ENCODE measurements around the gene ARHGAP22. TPM values are rescaled to one million over a fixed set of nuclear protein-coding genes. Genes with fewer than 3 reads are reported as not detected.

The ARHGAP22 gene
- total RNA-seq, 1 donor from 2014 or later, result 1.0 TPM

DNA sequence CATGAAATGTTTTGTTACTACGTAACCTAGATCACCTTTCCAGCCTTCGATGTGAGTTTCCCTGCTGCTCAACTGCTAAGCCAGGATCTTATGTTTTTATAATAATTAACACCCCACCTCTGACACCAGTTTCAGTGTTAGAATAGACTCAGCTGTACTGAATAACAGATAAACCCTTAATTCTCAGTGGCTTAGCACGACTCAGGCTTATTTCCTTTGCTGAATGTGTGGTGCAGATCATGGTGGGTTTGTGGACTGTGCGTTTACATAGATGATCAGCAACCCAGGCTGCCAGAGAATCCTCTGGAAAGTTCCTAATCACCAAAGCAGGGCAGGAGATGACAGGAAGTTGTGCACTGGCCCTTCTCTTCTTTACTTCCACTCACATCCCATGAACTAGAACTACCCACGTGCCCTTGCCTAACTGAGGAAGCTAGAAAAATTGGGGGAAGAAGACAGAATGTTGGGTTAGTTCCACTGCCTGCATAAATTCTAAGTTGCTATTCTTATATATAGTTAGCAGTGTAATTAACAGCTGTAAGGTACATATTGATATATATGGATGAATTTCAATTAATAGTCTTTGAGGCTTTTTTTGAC, 186.6 kb downstream of the ARHGAP22 start:
- peaks cover 0 to under 1% (median 0%) of the 10 kb centered on the region in 3 donors for H3K36me3 ChIP-seq (ENCODE audit: control insufficient read depth in 3 of 3, insufficient read depth in 3 of 3, low read length in 3 of 3)
- no peaks in the 10 kb centered on the region for H3K27me3 ChIP-seq (ENCODE audit: control insufficient read depth in 3 of 3, insufficient read depth in 3 of 3, low read length in 3 of 3)
- H3K4me3 ChIP-seq (ENCODE audit: low read length in 3 of 3), result no peak overlapping the region
- H3K9ac ChIP-seq (ENCODE audit: low read depth in 1 of 3, low read length in 3 of 3), result no peak overlapping the region
- H3K4me1 ChIP-seq (ENCODE audit: control insufficient read depth in 3 of 3, insufficient read depth in 3 of 3, low read length in 3 of 3), result no peaks in the 10 kb centered on the region
- no peak overlapping the region for H3K27ac ChIP-seq (ENCODE audit: low read depth, low read length)
- no peaks in the 10 kb centered on the region for H3K9me3 ChIP-seq (ENCODE audit: control insufficient read depth in 3 of 3, low read length in 3 of 3)

GRCh38 chr10:48417374-48417773, 187.5 kb downstream of the ARHGAP22 start:
- Histone ChIP-seq H3K27me3 (ENCODE audit: control insufficient read depth in 3 of 3, insufficient read depth in 3 of 3, low read length in 3 of 3) (no peaks in the 10 kb centered on the region), H3K27ac (ENCODE audit: low read depth, low read length) (no peak overlapping the region), H3K9me3 (ENCODE audit: control insufficient read depth in 3 of 3, low read length in 3 of 3) (no peaks in the 10 kb centered on the region), H3K9ac (ENCODE audit: low read depth in 1 of 3, low read length in 3 of 3) (no peak overlapping the region), H3K4me1 (ENCODE audit: control insufficient read depth in 3 of 3, insufficient read depth in 3 of 3, low read length in 3 of 3) (no peaks in the 10 kb centered on the region), H3K36me3 (ENCODE audit: control insufficient read depth in 3 of 3, insufficient read depth in 3 of 3, low read length in 3 of 3) (peaks cover 0 to 8% (median 6%) of the 10 kb centered on the region in 3 donors), H3K4me3 (ENCODE audit: low read length in 3 of 3) (no peak overlapping the region)

GRCh38 chr10:48416584-48417232, 188.2 kb downstream of the ARHGAP22 start:
- Histone ChIP-seq H3K9ac (ENCODE audit: low read depth in 1 of 3, low read length in 3 of 3) (no peak overlapping the region), H3K27ac (ENCODE audit: low read depth, low read length) (no peak overlapping the region), H3K4me3 (ENCODE audit: low read length in 3 of 3) (no peak overlapping the region), H3K4me1 (ENCODE audit: control insufficient read depth in 3 of 3, insufficient read depth in 3 of 3, low read length in 3 of 3) (no peaks in the 10 kb centered on the region), H3K36me3 (ENCODE audit: control insufficient read depth in 3 of 3, insufficient read depth in 3 of 3, low read length in 3 of 3) (peaks cover 0 to 8% (median 7%) of the 10 kb centered on the region in 3 donors), H3K27me3 (ENCODE audit: control insufficient read depth in 3 of 3, insufficient read depth in 3 of 3, low read length in 3 of 3) (no peaks in the 10 kb centered on the region), H3K9me3 (ENCODE audit: control insufficient read depth in 3 of 3, low read length in 3 of 3) (no peaks in the 10 kb centered on the region)

DNA sequence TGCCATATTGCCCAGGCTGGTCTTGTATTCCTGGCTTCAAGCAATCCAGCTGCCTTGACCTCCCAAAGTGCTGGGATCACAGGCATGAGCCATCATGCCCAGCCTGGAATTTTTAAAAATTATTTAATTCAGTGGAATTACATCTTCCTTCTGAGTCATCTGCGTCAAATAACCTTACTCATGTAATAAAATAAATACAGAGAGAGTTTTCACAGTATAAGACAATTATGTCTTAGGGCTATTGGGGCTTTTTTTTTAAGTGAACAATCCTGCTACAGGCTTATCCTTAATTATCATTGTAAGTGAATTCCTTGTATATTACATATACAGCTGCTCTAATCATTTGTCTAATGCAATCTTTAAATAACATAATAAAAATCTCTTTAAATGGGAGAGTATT, 190.1 kb downstream of the ARHGAP22 start:
- no peaks in the 10 kb centered on the region for H3K4me1 ChIP-seq (ENCODE audit: control insufficient read depth in 3 of 3, insufficient read depth in 3 of 3, low read length in 3 of 3)
- peaks cover 3 to 20% (median 12%) of the 10 kb centered on the region in 3 donors for H3K36me3 ChIP-seq (ENCODE audit: control insufficient read depth in 3 of 3, insufficient read depth in 3 of 3, low read length in 3 of 3)
- no peaks in the 10 kb centered on the region for H3K9me3 ChIP-seq (ENCODE audit: control insufficient read depth in 3 of 3, low read length in 3 of 3)
- no peaks in the 10 kb centered on the region for H3K27me3 ChIP-seq (ENCODE audit: control insufficient read depth in 3 of 3, insufficient read depth in 3 of 3, low read length in 3 of 3)
- no peak overlapping the region for H3K4me3 ChIP-seq (ENCODE audit: low read length in 3 of 3)
- H3K27ac ChIP-seq (ENCODE audit: low read depth, low read length), result no peak overlapping the region
- H3K9ac ChIP-seq (ENCODE audit: low read depth in 1 of 3, low read length in 3 of 3), result no peak overlapping the region

DNA sequence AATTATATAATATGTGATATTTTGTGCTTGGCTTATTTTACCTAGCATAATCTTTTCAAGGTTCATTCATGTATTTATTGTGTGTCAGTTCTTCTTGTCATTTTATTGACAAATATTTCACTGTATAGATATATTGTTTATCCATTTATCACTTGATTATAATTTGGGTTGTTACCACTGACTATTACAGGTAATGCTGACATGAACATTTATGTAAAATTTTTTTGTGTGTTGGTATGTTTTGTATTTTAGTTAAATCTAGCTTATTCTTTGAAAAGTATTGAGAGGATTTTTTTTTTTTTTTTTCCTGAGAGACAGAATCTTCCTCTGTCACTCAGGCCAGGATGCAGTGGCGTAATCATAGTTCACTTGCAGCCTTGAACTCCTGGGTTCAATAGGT, 190.7 kb downstream of the ARHGAP22 start:
- Histone ChIP-seq H3K4me1 (ENCODE audit: control insufficient read depth in 3 of 3, insufficient read depth in 3 of 3, low read length in 3 of 3) (no peaks in the 10 kb centered on the region), H3K9ac (ENCODE audit: low read depth in 1 of 3, low read length in 3 of 3) (no peak overlapping the region), H3K4me3 (ENCODE audit: low read length in 3 of 3) (no peak overlapping the region), H3K27me3 (ENCODE audit: control insufficient read depth in 3 of 3, insufficient read depth in 3 of 3, low read length in 3 of 3) (no peaks in the 10 kb centered on the region), H3K36me3 (ENCODE audit: control insufficient read depth in 3 of 3, insufficient read depth in 3 of 3, low read length in 3 of 3) (peaks cover 3 to 20% (median 12%) of the 10 kb centered on the region in 3 donors), H3K9me3 (ENCODE audit: control insufficient read depth in 3 of 3, low read length in 3 of 3) (no peaks in the 10 kb centered on the region), H3K27ac (ENCODE audit: low read depth, low read length) (no peak overlapping the region)

DNA sequence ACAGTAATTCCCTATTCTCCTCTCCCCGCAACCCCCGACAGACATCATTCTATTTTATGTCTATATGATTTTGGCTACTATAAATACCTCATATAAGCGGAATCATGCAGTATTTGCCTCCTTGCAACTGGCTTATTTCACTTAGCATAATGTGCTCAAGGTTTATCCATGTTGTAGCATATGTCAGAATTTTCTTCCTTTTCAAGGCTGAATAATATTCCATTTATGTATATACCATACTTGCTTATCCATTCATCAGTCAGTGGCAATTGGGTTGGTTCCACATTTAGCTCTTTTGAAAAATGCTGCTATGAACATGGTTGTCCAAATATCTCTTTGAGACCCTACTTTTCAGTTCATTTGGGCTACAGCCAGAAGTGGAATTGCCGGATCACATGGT, 191.9 kb downstream of the ARHGAP22 start:
- Histone ChIP-seq H3K36me3 (ENCODE audit: control insufficient read depth in 3 of 3, insufficient read depth in 3 of 3, low read length in 3 of 3) (peaks cover 3 to 20% (median 14%) of the 10 kb centered on the region in 3 donors), H3K4me3 (ENCODE audit: low read length in 3 of 3) (no peak overlapping the region), H3K27me3 (ENCODE audit: control insufficient read depth in 3 of 3, insufficient read depth in 3 of 3, low read length in 3 of 3) (no peaks in the 10 kb centered on the region), H3K27ac (ENCODE audit: low read depth, low read length) (no peak overlapping the region), H3K9me3 (ENCODE audit: control insufficient read depth in 3 of 3, low read length in 3 of 3) (no peaks in the 10 kb centered on the region), H3K9ac (ENCODE audit: low read depth in 1 of 3, low read length in 3 of 3) (no peak overlapping the region), H3K4me1 (ENCODE audit: control insufficient read depth in 3 of 3, insufficient read depth in 3 of 3, low read length in 3 of 3) (no peaks in the 10 kb centered on the region)

GRCh38 chr10:48412081-48412480, 192.8 kb downstream of the ARHGAP22 start:
- no peaks in the 10 kb centered on the region for H3K9me3 ChIP-seq (ENCODE audit: control insufficient read depth in 3 of 3, low read length in 3 of 3)
- H3K36me3 ChIP-seq (ENCODE audit: control insufficient read depth in 3 of 3, insufficient read depth in 3 of 3, low read length in 3 of 3), result peaks cover 3 to 20% (median 14%) of the 10 kb centered on the region in 3 donors
- no peak overlapping the region for H3K27ac ChIP-seq (ENCODE audit: low read depth, low read length)
- no peaks in the 10 kb centered on the region for H3K4me1 ChIP-seq (ENCODE audit: control insufficient read depth in 3 of 3, insufficient read depth in 3 of 3, low read length in 3 of 3)
- no peak overlapping the region for H3K9ac ChIP-seq (ENCODE audit: low read depth in 1 of 3, low read length in 3 of 3)
- no peaks in the 10 kb centered on the region for H3K27me3 ChIP-seq (ENCODE audit: control insufficient read depth in 3 of 3, insufficient read depth in 3 of 3, low read length in 3 of 3)
- no peak overlapping the region for H3K4me3 ChIP-seq (ENCODE audit: low read length in 3 of 3)

- no peak overlapping the region for H3K27ac ChIP-seq (ENCODE audit: low read depth, low read length)
- peaks cover 3 to 20% (median 14%) of the 10 kb centered on the region in 3 donors for H3K36me3 ChIP-seq (ENCODE audit: control insufficient read depth in 3 of 3, insufficient read depth in 3 of 3, low read length in 3 of 3)
- H3K9me3 ChIP-seq (ENCODE audit: control insufficient read depth in 3 of 3, low read length in 3 of 3), result no peaks in the 10 kb centered on the region
- no peaks in the 10 kb centered on the region for H3K4me1 ChIP-seq (ENCODE audit: control insufficient read depth in 3 of 3, insufficient read depth in 3 of 3, low read length in 3 of 3)
- no peak overlapping the region for H3K4me3 ChIP-seq (ENCODE audit: low read length in 3 of 3)
- no peaks in the 10 kb centered on the region for H3K27me3 ChIP-seq (ENCODE audit: control insufficient read depth in 3 of 3, insufficient read depth in 3 of 3, low read length in 3 of 3)
- H3K9ac ChIP-seq (ENCODE audit: low read depth in 1 of 3, low read length in 3 of 3), result no peak overlapping the region
Measured at GRCh38 chr10:48411510-48411909, 193.4 kb downstream of the ARHGAP22 start.

DNA sequence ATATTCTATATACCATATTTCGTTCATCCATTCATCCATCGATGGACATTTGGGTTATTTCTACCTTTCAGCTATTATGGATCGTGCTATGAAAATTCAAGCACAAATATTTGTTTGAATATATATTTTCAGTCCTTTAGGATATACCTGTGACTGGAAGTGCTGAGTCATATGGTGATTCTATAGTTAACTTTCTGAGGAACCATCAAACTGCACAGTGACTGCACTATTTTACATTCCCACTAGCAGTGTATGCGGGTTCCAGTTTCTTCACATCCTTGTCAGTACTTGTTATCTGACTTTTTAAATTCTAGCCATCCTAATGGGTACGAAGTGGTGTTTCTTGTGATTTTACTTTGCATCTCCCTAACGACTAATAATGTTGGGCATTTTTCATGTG, 194.4 kb downstream of the ARHGAP22 start:
- no peak overlapping the region for H3K4me3 ChIP-seq (ENCODE audit: low read length in 3 of 3)
- no peak overlapping the region for H3K27ac ChIP-seq (ENCODE audit: low read depth, low read length)
- no peaks in the 10 kb centered on the region for H3K27me3 ChIP-seq (ENCODE audit: control insufficient read depth in 3 of 3, insufficient read depth in 3 of 3, low read length in 3 of 3)
- no peaks in the 10 kb centered on the region for H3K4me1 ChIP-seq (ENCODE audit: control insufficient read depth in 3 of 3, insufficient read depth in 3 of 3, low read length in 3 of 3)
- no peak overlapping the region for H3K9ac ChIP-seq (ENCODE audit: low read depth in 1 of 3, low read length in 3 of 3)
- peaks cover 3 to 20% (median 14%) of the 10 kb centered on the region in 3 donors for H3K36me3 ChIP-seq (ENCODE audit: control insufficient read depth in 3 of 3, insufficient read depth in 3 of 3, low read length in 3 of 3)
- no peaks in the 10 kb centered on the region for H3K9me3 ChIP-seq (ENCODE audit: control insufficient read depth in 3 of 3, low read length in 3 of 3)

DNA sequence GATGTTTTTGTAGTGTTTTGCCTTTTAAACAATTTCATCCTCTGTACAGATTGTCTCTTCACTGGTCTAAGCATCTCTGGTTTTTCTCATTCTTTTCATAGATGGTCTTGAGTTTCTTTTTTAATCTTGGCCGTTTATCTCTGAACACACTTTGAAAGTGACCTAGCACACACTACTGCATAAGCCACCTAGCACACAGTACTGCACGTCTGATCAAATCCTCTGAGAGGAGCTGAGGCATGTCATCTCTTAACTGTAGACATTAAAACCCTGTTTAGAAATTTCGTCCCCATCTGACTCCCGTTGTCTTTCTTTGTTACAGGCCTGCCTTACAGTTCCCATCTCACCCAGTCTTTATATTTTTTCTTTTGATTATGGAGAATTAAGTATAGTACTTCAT, 198.2 kb downstream of the ARHGAP22 start:
- H3K27ac ChIP-seq (ENCODE audit: low read depth, low read length), result no peak overlapping the region
- peaks cover 3 to 12% (median 8%) of the 10 kb centered on the region in 3 donors for H3K36me3 ChIP-seq (ENCODE audit: control insufficient read depth in 3 of 3, insufficient read depth in 3 of 3, low read length in 3 of 3)
- H3K9ac ChIP-seq (ENCODE audit: low read depth in 1 of 3, low read length in 3 of 3), result no peak overlapping the region
- H3K9me3 ChIP-seq (ENCODE audit: control insufficient read depth in 3 of 3, low read length in 3 of 3), result no peaks in the 10 kb centered on the region
- no peak overlapping the region for H3K4me3 ChIP-seq (ENCODE audit: low read length in 3 of 3)
- no peaks in the 10 kb centered on the region for H3K4me1 ChIP-seq (ENCODE audit: control insufficient read depth in 3 of 3, insufficient read depth in 3 of 3, low read length in 3 of 3)
- H3K27me3 ChIP-seq (ENCODE audit: control insufficient read depth in 3 of 3, insufficient read depth in 3 of 3, low read length in 3 of 3), result no peaks in the 10 kb centered on the region
